HepG2 (cell line): Measurements from ENCODE around the gene STRADA. TPM values are rescaled to one million over a fixed set of nuclear protein-coding genes. Genes with fewer than 3 reads are reported as not detected.
A peak's percentile ranks its signal among the peaks of the same experiment; 100 is the strongest.

Source experiments
- BCL6 ChIP-seq: IDR thresholded peaks from 2 replicates; pipeline ENCODE4 v1.6.1; 2016; ENCODE audit warnings: missing genetic modification reagents, missing compliant biosample characterization
- MAF1 ChIP-seq: sonication (generic); formaldehyde crosslinking; IDR thresholded peaks from 2 replicates; pipeline ENCODE4 v1.5.0; 2020; ENCODE audit warnings: missing genetic modification reagents, borderline replicate concordance
- MEF2D ChIP-seq: sonication (generic); formaldehyde crosslinking; IDR thresholded peaks from 2 replicates; pipeline ENCODE4 v1.5.1; 2020; ENCODE audit warnings: mild to moderate bottlenecking, missing genetic modification reagents
- SAFB2 ChIP-seq: sonication (generic); formaldehyde crosslinking; IDR thresholded peaks from 2 replicates; pipeline ENCODE4 v1.5.1; 2020; ENCODE audit warnings: missing genetic modification reagents, low read depth, mild to moderate bottlenecking, borderline replicate concordance
- ZBTB8A ChIP-seq: sonication (generic); formaldehyde crosslinking; IDR thresholded peaks from 2 replicates; pipeline ENCODE4 v1.4.0; 2020; ENCODE audit warnings: mild to moderate bottlenecking, low read depth, missing genetic modification reagents, borderline replicate concordance
- ZNF264 ChIP-seq: sonication (generic); formaldehyde crosslinking; IDR thresholded peaks from 2 replicates; pipeline ENCODE4 v1.4.0; 2020; ENCODE audit warnings: missing genetic modification reagents
- ZNF598 ChIP-seq: sonication (generic); formaldehyde crosslinking; IDR thresholded peaks from 2 replicates; pipeline ENCODE4 v1.5.1; 2020; ENCODE audit warnings: mild to moderate bottlenecking, missing genetic modification reagents, borderline replicate concordance
- polyA plus RNA-seq, 8 experiments: library from polyadenylated mRNA; depleted of rRNA in 3 of 8; stranded (reverse) in 7 of 8; unstranded in 1 of 8; fragments of >200 nt; fragmentation: Illumina TruSeq in 4 of 8; extraction: Trizol in 4 of 8; gene quantifications; 2 replicates each; pipeline versions ENCODE4 v1.2.1 to v1.2.3, GENCODE V29; 2011 to 2016; ENCODE audit warnings: low read depth in 4 of 8, missing spikeins in 1 of 8, mixed read lengths in 1 of 8; ENCODE audit not compliant: insufficient read depth in 1 of 8
- total RNA-seq, 5 experiments: library from RNA; depleted of rRNA; stranded (reverse); fragments of >200 nt; fragmentation: Illumina TruSeq; extraction: Trizol; gene quantifications; 2 replicates each; pipeline ENCODE4 v1.2.3, GENCODE V29; 2016; ENCODE audit warnings: low read depth in 1 of 5
- TF ChIP-seq, protein P1 (sequence below): sonication (generic); formaldehyde crosslinking; IDR thresholded peaks from 2 replicates; pipeline ENCODE4 v1.4.0; 2020; ENCODE audit warnings: mild to moderate bottlenecking, missing genetic modification reagents
- TF ChIP-seq, protein P2 (sequence below): sonication (generic); formaldehyde crosslinking; IDR thresholded peaks from 2 replicates; pipeline ENCODE4 v1.8.0; 2022; ENCODE audit warnings: low read depth, missing genetic modification reagents
- TF ChIP-seq, protein P3 (sequence below): sonication (generic); formaldehyde crosslinking; IDR thresholded peaks from 2 replicates; pipeline ENCODE4 v1.5.0; 2020; ENCODE audit warnings: mild to moderate bottlenecking, low read depth, missing genetic modification reagents, borderline replicate concordance
- TF ChIP-seq, protein P4 (sequence below): sonication (generic); formaldehyde crosslinking; IDR thresholded peaks from 2 replicates; pipeline ENCODE4 v1.5.0; 2020; ENCODE audit warnings: missing genetic modification reagents, mild to moderate bottlenecking, borderline replicate concordance
- TF ChIP-seq, protein P5 (sequence below): sonication (generic); formaldehyde crosslinking; conservative IDR thresholded peaks from 2 replicates; pipeline ENCODE4 v1.8.0; 2022; ENCODE audit warnings: missing genetic modification reagents
- TF ChIP-seq, protein P6 (sequence below): sonication (generic); formaldehyde crosslinking; IDR thresholded peaks from 2 replicates; pipeline ENCODE4 v1.8.0; 2022; ENCODE audit warnings: mild to moderate bottlenecking, missing genetic modification reagents, moderate library complexity

STRADA gene
- total and polyA plus RNA-seq, 2 of the 13 experiments (the other 11 are each of a cell fraction or from before 2014, with no cell fraction given), result 17.6 to 17.9 TPM

DNA sequence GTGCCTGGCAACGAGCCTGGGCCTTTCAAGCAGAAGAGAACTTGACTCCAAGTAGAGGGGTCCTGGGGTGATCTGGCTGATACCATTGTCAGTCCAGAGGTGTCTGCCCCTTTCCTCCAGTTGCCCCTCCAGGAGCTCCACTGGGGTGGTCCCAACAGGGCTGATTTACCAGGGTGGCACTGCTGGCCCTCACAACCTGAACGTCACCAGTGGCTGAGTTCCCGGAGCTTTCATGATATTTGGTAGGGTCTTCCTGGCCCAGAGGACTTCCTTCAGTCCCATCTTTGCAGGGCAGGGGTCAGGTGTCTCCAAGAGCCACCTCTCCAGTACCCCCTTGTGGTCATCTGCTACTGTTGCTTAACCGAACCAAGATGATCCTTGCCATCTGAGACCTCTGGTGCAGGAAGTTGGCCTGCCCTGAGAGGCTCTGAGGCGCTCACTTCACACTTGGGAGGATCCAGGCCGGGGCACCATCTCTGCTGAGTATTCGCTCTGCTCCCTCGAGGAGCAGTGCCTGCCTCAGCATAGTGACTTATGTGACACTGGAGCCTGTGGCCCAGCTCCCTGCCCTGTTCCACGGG lies 45.1 kb downstream of the STRADA start (continued):
- TF ChIP-seq, protein P1, sequence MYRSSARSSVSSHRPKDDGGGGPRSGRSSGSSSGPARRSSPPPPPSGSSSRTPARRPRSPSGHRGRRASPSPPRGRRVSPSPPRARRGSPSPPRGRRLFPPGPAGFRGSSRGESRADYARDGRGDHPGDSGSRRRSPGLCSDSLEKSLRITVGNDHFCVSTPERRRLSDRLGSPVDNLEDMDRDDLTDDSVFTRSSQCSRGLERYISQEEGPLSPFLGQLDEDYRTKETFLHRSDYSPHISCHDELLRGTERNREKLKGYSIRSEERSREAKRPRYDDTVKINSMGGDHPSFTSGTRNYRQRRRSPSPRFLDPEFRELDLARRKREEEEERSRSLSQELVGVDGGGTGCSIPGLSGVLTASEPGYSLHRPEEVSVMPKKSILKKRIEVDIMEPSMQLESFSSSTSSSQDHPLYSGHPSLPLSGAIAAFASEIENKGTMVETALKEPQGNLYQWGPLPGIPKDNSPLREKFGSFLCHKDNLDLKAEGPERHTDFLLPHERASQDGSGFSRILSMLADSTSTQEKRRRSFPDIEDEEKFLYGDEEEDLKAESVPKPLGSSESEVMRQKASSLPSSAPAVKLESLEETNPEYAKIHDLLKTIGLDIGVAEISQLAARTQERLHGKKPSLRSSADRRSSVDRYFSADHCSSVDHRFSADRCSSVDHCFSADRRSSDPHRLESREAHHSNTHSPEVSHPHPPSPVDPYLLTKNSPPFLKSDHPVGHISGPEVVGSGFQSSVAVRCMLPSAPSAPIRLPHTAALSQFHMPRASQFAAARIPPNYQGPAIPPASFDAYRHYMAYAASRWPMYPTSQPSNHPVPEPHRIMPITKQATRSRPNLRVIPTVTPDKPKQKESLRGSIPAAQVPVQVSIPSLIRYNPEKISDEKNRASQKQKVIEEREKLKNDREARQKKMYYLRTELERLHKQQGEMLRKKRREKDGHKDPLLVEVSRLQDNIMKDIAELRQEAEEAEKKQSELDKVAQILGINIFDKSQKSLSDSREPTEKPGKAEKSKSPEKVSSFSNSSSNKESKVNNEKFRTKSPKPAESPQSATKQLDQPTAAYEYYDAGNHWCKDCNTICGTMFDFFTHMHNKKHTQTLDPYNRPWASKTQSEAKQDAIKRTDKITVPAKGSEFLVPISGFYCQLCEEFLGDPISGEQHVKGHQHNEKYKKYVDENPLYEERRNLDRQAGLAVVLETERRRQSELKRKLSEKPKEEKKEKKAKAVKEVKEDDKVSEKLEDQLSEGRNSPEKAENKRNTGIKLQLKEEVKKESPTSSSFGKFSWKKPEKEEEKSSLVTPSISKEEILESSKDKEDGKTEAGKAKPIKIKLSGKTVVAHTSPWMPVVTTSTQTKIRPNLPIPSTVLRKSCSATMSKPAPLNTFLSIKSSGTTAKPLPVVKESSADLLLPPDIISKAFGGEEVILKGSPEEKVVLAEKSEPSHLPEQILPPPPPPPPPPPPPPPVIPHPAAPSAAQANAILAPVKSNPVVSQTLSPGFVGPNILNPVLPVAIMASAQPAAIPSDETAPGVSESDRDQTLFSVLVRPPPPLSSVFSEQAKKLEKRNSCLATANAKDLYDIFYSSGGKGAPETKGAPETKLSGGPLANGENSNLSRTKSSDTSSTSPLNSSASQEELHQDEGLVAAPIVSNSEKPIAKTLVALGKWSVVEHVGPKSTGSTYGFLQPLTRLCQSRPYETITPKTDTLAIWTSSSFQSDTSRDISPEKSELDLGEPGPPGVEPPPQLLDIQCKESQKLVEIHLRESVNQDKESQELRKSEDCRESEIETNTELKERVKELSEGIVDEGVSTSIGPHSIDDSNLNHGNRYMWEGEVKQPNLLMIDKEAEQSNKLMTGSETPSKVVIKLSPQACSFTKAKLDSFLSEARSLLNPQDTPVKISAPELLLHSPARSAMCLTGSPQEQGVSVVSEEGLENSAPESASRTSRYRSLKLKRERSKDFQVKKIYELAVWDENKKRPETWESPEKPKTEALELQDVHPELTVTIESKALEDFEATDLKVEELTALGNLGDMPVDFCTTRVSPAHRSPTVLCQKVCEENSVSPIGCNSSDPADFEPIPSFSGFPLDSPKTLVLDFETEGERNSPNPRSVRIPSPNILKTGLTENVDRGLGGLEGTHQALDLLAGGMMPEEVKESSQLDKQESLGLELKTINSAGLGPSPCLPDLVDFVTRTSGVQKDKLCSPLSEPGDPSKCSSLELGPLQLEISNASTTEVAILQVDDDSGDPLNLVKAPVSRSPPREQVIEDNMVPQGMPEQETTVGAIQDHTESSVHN (CRISPR knock-in tag), result 0 out of 2 replicates have a peak, but pooled peaks have one; percentile 35
- TF ChIP-seq ZNF264 (no peak), MAF1 (no peak), SAFB2 (no peak), ZBTB8A (CRISPR knock-in tag) (no peak), ZNF598 (CRISPR knock-in tag) (no peak), MEF2D (CRISPR knock-in tag) (no peak), BCL6 (CRISPR knock-in tag) (no peak)
- TF ChIP-seq, protein P2, sequence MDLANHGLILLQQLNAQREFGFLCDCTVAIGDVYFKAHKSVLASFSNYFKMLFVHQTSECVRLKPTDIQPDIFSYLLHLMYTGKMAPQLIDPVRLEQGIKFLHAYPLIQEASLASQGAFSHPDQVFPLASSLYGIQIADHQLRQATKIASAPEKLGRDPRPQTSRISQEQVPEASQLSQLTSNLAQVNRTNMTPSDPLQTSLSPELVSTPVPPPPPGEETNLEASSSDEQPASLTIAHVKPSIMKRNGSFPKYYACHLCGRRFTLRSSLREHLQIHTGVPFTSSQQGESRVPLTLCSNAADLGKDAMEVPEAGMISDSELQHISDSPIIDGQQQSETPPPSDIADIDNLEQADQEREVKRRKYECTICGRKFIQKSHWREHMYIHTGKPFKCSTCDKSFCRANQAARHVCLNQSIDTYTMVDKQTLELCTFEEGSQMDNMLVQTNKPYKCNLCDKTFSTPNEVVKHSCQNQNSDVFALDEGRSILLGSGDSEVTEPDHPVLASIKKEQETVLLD (CRISPR knock-in tag), result no peak
- TF ChIP-seq, protein P3, sequence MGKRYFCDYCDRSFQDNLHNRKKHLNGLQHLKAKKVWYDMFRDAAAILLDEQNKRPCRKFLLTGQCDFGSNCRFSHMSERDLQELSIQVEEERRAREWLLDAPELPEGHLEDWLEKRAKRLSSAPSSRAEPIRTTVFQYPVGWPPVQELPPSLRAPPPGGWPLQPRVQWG (CRISPR knock-in tag), result no peak
- TF ChIP-seq, protein P4, sequence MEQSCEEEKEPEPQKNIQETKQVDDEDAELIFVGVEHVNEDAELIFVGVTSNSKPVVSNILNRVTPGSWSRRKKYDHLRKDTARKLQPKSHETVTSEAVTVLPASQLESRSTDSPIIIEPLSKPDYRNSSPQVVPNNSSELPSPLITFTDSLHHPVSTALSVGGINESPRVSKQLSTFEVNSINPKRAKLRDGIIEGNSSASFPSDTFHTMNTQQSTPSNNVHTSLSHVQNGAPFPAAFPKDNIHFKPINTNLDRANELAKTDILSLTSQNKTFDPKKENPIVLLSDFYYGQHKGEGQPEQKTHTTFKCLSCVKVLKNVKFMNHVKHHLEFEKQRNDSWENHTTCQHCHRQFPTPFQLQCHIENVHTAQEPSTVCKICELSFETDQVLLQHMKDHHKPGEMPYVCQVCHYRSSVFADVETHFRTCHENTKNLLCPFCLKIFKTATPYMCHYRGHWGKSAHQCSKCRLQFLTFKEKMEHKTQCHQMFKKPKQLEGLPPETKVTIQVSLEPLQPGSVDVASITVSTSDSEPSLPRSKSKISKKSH (CRISPR knock-in tag), result no peak
- TF ChIP-seq, protein P5, sequence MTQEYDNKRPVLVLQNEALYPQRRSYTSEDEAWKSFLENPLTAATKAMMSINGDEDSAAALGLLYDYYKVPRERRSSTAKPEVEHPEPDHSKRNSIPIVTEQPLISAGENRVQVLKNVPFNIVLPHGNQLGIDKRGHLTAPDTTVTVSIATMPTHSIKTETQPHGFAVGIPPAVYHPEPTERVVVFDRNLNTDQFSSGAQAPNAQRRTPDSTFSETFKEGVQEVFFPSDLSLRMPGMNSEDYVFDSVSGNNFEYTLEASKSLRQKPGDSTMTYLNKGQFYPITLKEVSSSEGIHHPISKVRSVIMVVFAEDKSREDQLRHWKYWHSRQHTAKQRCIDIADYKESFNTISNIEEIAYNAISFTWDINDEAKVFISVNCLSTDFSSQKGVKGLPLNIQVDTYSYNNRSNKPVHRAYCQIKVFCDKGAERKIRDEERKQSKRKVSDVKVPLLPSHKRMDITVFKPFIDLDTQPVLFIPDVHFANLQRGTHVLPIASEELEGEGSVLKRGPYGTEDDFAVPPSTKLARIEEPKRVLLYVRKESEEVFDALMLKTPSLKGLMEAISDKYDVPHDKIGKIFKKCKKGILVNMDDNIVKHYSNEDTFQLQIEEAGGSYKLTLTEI (CRISPR knock-in tag), result no peak
- TF ChIP-seq, protein P6, sequence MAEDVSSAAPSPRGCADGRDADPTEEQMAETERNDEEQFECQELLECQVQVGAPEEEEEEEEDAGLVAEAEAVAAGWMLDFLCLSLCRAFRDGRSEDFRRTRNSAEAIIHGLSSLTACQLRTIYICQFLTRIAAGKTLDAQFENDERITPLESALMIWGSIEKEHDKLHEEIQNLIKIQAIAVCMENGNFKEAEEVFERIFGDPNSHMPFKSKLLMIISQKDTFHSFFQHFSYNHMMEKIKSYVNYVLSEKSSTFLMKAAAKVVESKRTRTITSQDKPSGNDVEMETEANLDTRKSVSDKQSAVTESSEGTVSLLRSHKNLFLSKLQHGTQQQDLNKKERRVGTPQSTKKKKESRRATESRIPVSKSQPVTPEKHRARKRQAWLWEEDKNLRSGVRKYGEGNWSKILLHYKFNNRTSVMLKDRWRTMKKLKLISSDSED (CRISPR knock-in tag), result no peak
